ENCODE results near the gene ADAD2.

DNA sequence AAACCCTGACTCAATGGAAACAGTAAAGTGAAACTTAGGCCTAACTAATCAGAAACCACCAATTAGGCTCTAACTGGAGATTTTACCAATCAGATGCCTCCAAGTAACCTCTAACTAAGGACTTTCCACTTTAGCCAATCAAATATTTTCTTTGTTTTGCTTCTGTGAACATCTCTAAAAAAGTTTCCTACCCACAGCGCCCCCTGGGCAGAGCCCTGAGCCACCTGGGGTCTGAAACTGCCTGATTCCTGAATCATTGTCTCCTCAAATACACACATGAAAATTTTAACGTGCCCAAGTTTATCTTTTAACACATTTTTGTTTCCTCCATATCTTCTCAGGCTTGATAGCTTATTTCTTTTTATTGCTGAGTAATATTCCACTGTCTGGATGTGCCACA, 19.0 kb downstream of the ADAD2 start:
- TF ChIP-seq CTCF (IDR thresholded peaks at IDR 0.05 in 4 of 5, conservative IDR thresholded peaks at IDR 0.05 in 1 of 5) = no peak
- TF ChIP-seq POLR2A (IDR thresholded peaks at IDR 0.05) = no peak

Data from gastrocnemius medialis (tissue), 4 donors.